A549 treated with AZD9567 at 1 μM for 4 hours (cell line): ENCODE measurements around the gene MAP3K14. TPM values are rescaled to one million over a fixed set of nuclear protein-coding genes. Genes with fewer than 3 reads are reported as not detected.

ENCODE experiments used
- total RNA-seq: library from RNA; stranded (reverse); fragments of 200-300 nt; extraction: Qiagen RNA extraction; gene quantifications from 5 replicates; pipeline ENCODE4 v1.2.3, GENCODE V29; 2022; ENCODE audit not compliant: insufficient read depth

The MAP3K14 gene
- total RNA-seq = 37.0 to 64.7 TPM (median 44.2 TPM) in 5 replicates

DNA sequence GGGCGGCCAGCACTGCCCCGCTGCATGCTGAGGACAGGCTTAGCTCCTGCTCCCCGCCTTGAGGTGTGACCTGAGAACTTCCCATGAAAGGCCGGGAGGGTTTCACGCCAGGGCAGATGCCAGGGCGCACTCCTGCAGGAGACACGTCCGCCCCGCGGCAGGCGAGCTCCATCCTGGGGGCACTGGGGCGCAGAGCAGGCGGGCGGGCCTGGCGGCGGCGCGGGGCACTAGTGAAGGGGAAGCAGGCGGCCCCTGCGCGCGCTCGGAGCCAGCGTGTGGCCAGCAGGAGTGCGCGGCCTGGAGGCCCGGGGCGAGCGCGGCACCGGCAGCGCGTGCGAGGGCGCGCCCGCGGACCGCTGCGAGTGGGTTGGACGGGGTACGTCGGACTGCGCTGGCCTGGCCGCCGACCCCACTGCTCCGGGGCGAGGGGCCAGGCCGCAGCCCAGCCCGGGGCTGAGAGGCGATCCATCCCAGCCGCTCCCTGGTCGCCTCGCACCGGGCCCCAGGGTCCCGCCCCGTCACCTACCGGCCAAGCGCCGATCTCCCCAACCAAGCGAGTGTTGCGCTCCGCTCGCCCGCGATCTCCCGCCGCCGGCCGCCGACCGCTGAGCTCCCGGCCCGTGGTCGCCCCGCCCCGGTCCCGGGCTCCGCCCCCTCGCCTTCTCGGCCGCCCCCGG lies at the start of gene MAP3K14:
TSS of gene MAP3K14 (minus strand) at position 587 of the 677 bp plus-strand sequence. CDS start 26,275 bp downstream, outside the sequence.

DNA sequence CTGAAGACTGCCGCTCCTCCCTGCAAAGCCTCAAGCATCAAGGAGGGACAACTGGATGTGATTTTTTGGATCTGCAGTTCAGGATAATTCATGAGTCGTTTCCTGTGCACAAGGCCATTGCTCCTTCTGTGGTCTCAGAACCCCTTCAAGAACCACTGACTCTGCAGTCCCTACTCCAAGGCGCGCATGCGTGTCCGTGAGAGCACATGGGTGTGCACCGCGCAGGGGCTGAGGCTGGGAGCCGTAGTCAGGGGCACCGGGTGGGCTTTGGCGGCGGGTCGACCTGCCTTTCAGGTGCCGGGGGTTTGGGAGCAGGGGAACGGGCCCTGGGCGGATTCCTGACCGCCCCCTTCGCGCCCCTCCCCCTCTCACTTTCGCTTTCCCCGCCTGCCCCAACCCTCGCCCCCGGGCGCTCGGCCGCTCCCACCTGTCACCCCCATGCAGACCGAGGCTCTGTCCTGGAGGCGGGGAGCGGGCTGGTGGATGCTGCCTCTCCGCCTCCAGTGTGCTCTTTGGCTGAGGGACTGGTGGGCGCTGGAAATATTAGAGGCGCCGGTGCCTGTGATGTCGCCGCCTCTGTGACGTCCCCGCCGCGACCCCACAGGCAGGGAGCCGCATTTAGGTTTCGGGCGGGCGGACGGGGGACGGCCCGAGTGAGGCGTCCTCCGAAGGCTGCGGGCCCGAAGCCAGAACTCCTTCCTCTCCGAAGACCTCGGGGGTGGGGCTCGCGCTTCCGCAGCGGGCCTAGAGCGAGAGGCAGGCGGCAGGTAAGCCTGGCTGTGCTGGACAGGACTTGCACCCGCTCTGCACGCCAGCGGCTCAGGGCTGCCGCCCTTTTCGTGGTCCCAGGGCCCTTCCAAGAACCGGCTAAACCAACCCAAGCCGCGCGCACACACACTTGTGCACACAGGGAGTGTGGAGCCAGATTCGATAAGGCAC lies 55.0 kb downstream of the MAP3K14 start, which contains the start of gene SPATA32:
TSS of gene SPATA32 (minus strand) at position 518 of the 939 bp plus-strand sequence. CDS start at position 440, 78 bp downstream.

DNA sequence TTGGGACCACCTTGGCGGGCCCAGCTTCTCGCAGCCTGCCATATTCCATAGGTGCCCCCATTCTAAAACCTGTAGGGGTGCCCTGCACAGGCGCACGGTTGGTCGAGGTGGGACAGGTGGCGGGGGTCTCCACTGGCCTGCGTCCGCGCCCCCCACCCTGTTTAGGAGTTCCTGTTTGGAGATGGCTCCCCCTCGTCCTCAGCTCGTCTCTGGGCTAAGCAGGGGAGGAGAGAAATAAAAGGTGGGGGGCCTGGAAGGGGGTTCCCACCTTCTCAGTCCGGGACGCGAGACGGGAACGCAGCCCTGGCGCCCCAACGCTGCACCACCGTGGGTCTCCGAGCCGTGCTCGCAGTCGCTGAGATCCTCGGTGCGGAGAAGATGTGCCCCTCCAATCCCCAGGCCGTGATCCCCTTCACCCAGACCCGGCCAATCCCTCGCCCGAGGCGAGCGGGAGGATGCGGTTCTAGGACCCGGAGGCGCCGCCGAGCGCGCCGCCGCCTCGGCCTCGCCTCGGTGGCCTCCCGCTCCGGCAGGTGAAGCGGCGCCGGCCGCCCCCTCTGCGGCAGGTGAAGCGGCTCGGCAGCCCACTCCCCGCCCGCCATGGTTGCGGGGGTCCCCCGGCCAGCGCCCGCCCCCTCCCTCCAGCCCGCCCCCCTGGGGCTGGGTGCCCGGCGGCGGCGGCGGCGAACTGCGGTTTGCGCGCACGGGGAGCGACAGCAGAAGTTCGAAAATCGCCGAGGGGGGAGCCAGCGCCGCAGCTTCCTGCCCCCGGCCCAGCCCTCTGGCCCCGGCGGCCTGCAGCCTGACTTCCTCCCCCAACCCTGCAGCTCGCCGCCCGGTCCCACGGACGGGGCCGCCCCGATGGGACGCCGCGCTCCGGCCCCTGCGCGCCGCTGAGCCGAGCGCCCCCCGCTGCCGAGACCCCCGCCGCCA lies 95.5 kb downstream of the MAP3K14 start, which contains the start of gene FMNL1:
TSS of gene FMNL1 (plus strand) at position 805 of the 933 bp plus-strand sequence. CDS start 240 bp downstream, outside the sequence.

Other genes starting within 250 kb of the MAP3K14 start
- gene PLCD3, start 184.5 kb downstream of the MAP3K14 start, total RNA-seq = 159 to 180 TPM (median 164 TPM) in 5 replicates
- 3.0 to 9.2 TPM (median 7.7 TPM) in 5 replicates for gene ACBD4, start 181.3 kb downstream of the MAP3K14 start, total RNA-seq
- 49.5 to 55.6 TPM (median 53.2 TPM) in 5 replicates for gene HEXIM1, start 168.5 kb downstream of the MAP3K14 start, total RNA-seq
- 13.2 to 21.8 TPM (median 15.3 TPM) in 5 replicates for gene HEXIM2, start 155.1 kb downstream of the MAP3K14 start, total RNA-seq
- 25.4 to 35.1 TPM (median 26.4 TPM) in 5 replicates for gene FMNL1, start 95.1 kb downstream of the MAP3K14 start, total RNA-seq
- gene SPATA32, start 54.9 kb downstream of the MAP3K14 start, total RNA-seq = 0.08 to 0.21 TPM (median 0.15 TPM) in 4 of 5 replicates, not detected in the other
- 15.3 to 36.6 TPM (median 17.3 TPM) in 5 replicates for gene ARHGAP27, start 115.8 kb upstream of the MAP3K14 start, total RNA-seq
- 20.0 to 25.3 TPM (median 23.1 TPM) in 5 replicates for gene PLEKHM1, start 173.7 kb upstream of the MAP3K14 start, total RNA-seq